ENCODE data around the gene NPIPB6. TPM values are rescaled to one million over a fixed set of nuclear protein-coding genes. Genes with fewer than 3 reads are reported as not detected.

NPIPB6 gene
- total RNA-seq, 3 donors from 2014 or later (not counting 1 experiment from before 2014, with no cell fraction given) = 4.1 to 5.7 TPM; not detected in 1

DNA sequence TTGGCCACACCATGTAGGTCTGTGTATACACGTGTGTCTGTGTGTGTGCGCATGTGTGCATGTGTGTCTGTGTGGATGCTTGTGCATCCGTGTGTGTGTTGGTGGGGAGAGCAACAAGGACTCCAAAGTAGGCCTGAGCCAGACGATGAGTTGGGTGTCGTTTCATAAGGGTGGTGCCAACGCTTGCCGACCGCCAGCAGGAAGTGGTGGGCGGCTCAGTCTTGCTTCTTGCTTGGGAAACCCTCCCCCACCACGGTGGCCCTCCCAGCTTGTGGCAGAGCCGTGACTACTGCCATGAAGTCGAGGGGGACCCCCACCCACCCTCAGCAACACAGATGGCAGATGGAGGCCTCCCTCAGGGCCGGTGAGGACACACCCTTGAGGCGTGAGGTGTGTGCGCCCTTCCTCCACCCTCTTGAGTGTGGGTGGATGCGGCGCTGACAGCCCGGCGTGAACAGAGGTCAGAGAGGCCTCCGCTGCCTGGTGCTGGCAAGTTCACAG, 53.4 kb downstream of the NPIPB6 start:
- no peaks in the 10 kb centered on the region for H3K27me3 ChIP-seq (ENCODE audit: control insufficient read depth, insufficient read depth, low read length)
- H3K4me1 ChIP-seq (ENCODE audit: control insufficient read depth, insufficient read depth, low read length) = peaks cover 69% of the 10 kb centered on the region
- H3K9me3 Mint-ChIP-seq = no peaks in the 10 kb centered on the region
- no peaks in the 10 kb centered on the region for H3K36me3 ChIP-seq (ENCODE audit: control insufficient read depth, insufficient read depth, low read length)
- WGBS (ENCODE audit: insufficient coverage) = 15% methylated on average over 20 of the region's 20 CpGs
- TF ChIP-seq, protein P1, sequence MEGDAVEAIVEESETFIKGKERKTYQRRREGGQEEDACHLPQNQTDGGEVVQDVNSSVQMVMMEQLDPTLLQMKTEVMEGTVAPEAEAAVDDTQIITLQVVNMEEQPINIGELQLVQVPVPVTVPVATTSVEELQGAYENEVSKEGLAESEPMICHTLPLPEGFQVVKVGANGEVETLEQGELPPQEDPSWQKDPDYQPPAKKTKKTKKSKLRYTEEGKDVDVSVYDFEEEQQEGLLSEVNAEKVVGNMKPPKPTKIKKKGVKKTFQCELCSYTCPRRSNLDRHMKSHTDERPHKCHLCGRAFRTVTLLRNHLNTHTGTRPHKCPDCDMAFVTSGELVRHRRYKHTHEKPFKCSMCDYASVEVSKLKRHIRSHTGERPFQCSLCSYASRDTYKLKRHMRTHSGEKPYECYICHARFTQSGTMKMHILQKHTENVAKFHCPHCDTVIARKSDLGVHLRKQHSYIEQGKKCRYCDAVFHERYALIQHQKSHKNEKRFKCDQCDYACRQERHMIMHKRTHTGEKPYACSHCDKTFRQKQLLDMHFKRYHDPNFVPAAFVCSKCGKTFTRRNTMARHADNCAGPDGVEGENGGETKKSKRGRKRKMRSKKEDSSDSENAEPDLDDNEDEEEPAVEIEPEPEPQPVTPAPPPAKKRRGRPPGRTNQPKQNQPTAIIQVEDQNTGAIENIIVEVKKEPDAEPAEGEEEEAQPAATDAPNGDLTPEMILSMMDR (IDR thresholded peaks at IDR 0.05) = no peak
- H3K36me3 Mint-ChIP-seq = no peaks in the 10 kb centered on the region
- peak overlapping the region; percentile 97 to 99 for H3K27ac Mint-ChIP-seq
- H3K27me3 Mint-ChIP-seq (ENCODE audit: low read depth in 2 of 2) = no peaks in the 10 kb centered on the region
- ATAC-seq = peak; percentile 88 to 93 (median 90)
- peak; percentile 87 to 93 for DNase-seq
- H3K27ac ChIP-seq (ENCODE audit: low read length) = peak overlapping the region; percentile 90
- H3K9me3 ChIP-seq (ENCODE audit: control insufficient read depth, insufficient read depth, low read length) = no peaks in the 10 kb centered on the region
- peaks cover 62 to 78% of the 10 kb centered on the region in 2 donors for H3K4me1 Mint-ChIP-seq
- H3K4me3 Mint-ChIP-seq = peak overlapping the region; percentile 52
- intact Hi-C loops (cut with micrococcal nuclease) = loop anchor here (2.0 to 10.0 kb wide), 3 partner anchors 17 to 185 kb away; partner anchors contain the start of genes APOBR, CLN3 and SBK1
- no peak overlapping the region for H3K4me3 ChIP-seq (ENCODE audit: low read length)

DNA sequence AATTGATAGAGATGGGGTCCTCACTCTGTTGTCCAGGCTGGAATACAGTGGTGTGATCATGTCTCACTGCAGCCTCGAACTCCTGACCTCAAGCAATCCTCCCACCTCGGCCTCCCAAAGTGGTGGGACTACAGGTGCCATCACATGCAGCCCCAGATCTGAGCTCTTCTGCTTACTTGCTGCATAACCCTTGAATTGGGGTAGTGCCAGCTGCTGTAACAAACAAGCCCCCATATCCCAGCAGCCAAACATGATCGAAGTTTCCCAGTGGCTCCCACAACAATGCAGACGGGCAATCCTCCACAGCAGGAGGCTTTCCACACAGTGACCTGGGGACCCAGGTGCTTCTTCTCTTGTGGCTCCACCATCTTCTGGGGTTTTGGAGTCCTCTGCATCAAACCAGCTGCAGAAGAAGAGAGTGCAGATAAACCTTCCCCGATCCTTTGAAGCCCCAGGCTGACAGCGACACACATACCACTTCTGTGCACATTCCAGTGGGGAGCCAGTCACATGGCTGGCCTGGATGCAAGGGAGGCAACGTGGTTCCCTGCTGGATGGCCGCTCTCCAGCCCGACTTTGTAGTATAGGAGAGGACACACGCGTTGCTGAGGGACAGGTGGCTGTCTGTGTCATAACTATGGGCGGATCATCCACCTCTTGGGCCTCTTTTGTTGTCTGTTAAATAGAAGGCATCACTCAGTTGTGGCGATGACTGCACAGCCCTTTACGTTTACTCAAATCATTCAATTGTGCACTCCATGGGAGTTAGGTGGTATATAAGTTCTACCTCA, 54.3 kb downstream of the NPIPB6 start:
- Mint-ChIP-seq H3K27ac (peak overlapping the region; percentile 97 to 99), H3K4me3 (peak overlapping the region; percentile 61), H3K4me1 (peaks cover 64 to 78% of the 10 kb centered on the region in 2 donors), H3K27me3 (ENCODE audit: low read depth in 2 of 2) (no peaks in the 10 kb centered on the region), H3K9me3 (no peaks in the 10 kb centered on the region), H3K36me3 (no peaks in the 10 kb centered on the region)
- intact Hi-C loops (cut with micrococcal nuclease) = loop anchor here (2.0 to 10.0 kb wide), 2 partner anchors 16 to 186 kb away; partner anchors contain the start of genes APOBR, CLN3 and SBK1
- H3K36me3 ChIP-seq (ENCODE audit: control insufficient read depth, insufficient read depth, low read length) = no peaks in the 10 kb centered on the region
- DNase-seq (peak in 1 of 2 donors; percentile 36), ATAC-seq (no peak)
- no peaks in the 10 kb centered on the region for H3K9me3 ChIP-seq (ENCODE audit: control insufficient read depth, insufficient read depth, low read length)
- H3K27ac ChIP-seq (ENCODE audit: low read length) = peak overlapping the region; percentile 90
- peaks cover 60% of the 10 kb centered on the region for H3K4me1 ChIP-seq (ENCODE audit: control insufficient read depth, insufficient read depth, low read length)
- TF ChIP-seq, protein P1 (IDR thresholded peaks at IDR 0.05) = no peak
- H3K27me3 ChIP-seq (ENCODE audit: control insufficient read depth, insufficient read depth, low read length) = no peaks in the 10 kb centered on the region
- H3K4me3 ChIP-seq (ENCODE audit: low read length) = no peak overlapping the region
- WGBS (ENCODE audit: insufficient coverage) = 89% methylated on average over 12 of the region's 14 CpGs

DNA sequence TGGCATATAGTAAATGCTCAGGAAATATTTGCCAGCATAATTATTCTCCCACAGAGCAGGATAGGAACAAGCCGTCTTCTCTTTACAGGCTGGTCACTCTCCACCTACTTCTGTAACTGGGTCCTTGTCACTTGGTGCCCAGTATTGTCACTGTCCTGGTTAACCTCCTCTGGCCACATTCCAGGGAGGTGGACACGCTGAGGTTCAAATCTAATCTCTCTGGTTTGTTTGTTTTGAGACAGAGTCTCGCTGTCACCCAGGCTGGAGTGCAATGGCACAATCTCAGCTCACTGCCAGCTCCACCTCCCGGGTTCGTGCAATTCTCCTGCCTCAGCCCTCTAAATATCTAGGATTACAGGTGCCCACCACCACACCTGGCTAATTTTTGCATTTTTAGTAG, 55.4 kb downstream of the NPIPB6 start:
- Mint-ChIP-seq H3K4me3 (no peak overlapping the region), H3K27ac (peak overlapping the region; percentile 97 to 99), H3K9me3 (no peaks in the 10 kb centered on the region), H3K36me3 (no peaks in the 10 kb centered on the region), H3K4me1 (peaks cover 68 to 78% of the 10 kb centered on the region in 2 donors), H3K27me3 (ENCODE audit: low read depth in 2 of 2) (no peaks in the 10 kb centered on the region)
- H3K9me3 ChIP-seq (ENCODE audit: control insufficient read depth, insufficient read depth, low read length) = no peaks in the 10 kb centered on the region
- TF ChIP-seq, protein P1 (IDR thresholded peaks at IDR 0.05) = no peak
- WGBS (ENCODE audit: insufficient coverage) = 97% methylated on average over 5 of the region's 5 CpGs
- DNase-seq (no peak), ATAC-seq (no peak)
- no peaks in the 10 kb centered on the region for H3K36me3 ChIP-seq (ENCODE audit: control insufficient read depth, insufficient read depth, low read length)
- H3K4me3 ChIP-seq (ENCODE audit: low read length) = no peak overlapping the region
- peaks cover 54% of the 10 kb centered on the region for H3K4me1 ChIP-seq (ENCODE audit: control insufficient read depth, insufficient read depth, low read length)
- intact Hi-C loops (cut with micrococcal nuclease) = loop anchor here (2.0 to 10.0 kb wide), 2 partner anchors 15 to 187 kb away; partner anchors contain the start of genes APOBR, CLN3 and SBK1
- H3K27me3 ChIP-seq (ENCODE audit: control insufficient read depth, insufficient read depth, low read length) = no peaks in the 10 kb centered on the region
- H3K27ac ChIP-seq (ENCODE audit: low read length) = no peak overlapping the region

Measured in natural killer cell (primary cell).